ENCODE results near the gene CCHCR1. TPM values are rescaled to one million over a fixed set of nuclear protein-coding genes. Genes with fewer than 3 reads are reported as not detected.

The CCHCR1 gene
- polyA plus RNA-seq, 3 donors, result 2.2 to 8.4 (median 2.8) TPM

GRCh38 chr6:31120151-31120915 is 37.3 kb downstream of the CCHCR1 start, which contains the start of gene CDSN:
Gene CDSN, minus strand, starts transcription at chr6:31120446. Its CDS starts 27 bp downstream, at chr6:31120419.
- H3K4me2 ChIP-seq (replicated peaks; ENCODE audit: extremely low read depth, low read length, poor library complexity, severe bottlenecking), result no peak within 1 kb of the TSS
- Mint-ChIP-seq H3K4me1 (peaks cover 13% of the 10 kb centered on the region), H3K27ac (no peak within 1 kb of the TSS), H3K4me3 (no peak within 1 kb of the TSS), H3K9me3 (no peaks in the 10 kb centered on the region), H3K27me3 (ENCODE audit: low read depth in 3 of 3) (peaks cover 6 to 16% (median 9%) of the 10 kb centered on the region in 3 donors), H3K36me3 (no peaks in the 10 kb centered on the region)
- no peaks in the 10 kb centered on the region for H3K36me3 ChIP-seq (replicated peaks in 1 of 2; ENCODE audit: control insufficient read depth in 1 of 2, insufficient read depth in 2 of 2, low read length in 2 of 2)
- H3K4me1 ChIP-seq (ENCODE audit: control insufficient read depth in 1 of 2, insufficient read depth in 2 of 2, low read length in 2 of 2), result peaks cover 0 to 8% of the 10 kb centered on the region in 2 donors
- 58% methylated on average over 25 of the region's 26 CpGs for WGBS (ENCODE audit: insufficient coverage)
- intact Hi-C loops (cut with micrococcal nuclease), result no loop called here
- H3K27me3 ChIP-seq (ENCODE audit: control insufficient read depth in 2 of 2, insufficient read depth in 2 of 2, low read length in 2 of 2), result no peaks in the 10 kb centered on the region
- H3K9me3 ChIP-seq (replicated peaks in 1 of 2; ENCODE audit: control insufficient read depth in 1 of 2, insufficient read depth in 1 of 2, low read length in 2 of 2), result no peaks in the 10 kb centered on the region
- no peaks in the 10 kb centered on the region for H3K79me2 ChIP-seq (ENCODE audit: insufficient read depth, low read length)
- no peaks in the 10 kb centered on the region for H4K20me1 ChIP-seq (ENCODE audit: insufficient read depth, low read length)
- H3K27ac ChIP-seq (ENCODE audit: low read depth in 1 of 2, low read length in 2 of 2), result no peak within 1 kb of the TSS
- DNase-seq, result no peak
- H3K9ac ChIP-seq (ENCODE audit: insufficient read depth, low read length, poor library complexity, severe bottlenecking), result no peak within 1 kb of the TSS
- no peak within 1 kb of the TSS for H2AFZ ChIP-seq (ENCODE audit: insufficient read depth, low read depth, low read length, poor library complexity, severe bottlenecking)
- no peak within 1 kb of the TSS for H3K4me3 ChIP-seq (replicated peaks in 1 of 3; ENCODE audit: low read depth in 2 of 3, low read length in 3 of 3)
- TF ChIP-seq, protein P1, sequence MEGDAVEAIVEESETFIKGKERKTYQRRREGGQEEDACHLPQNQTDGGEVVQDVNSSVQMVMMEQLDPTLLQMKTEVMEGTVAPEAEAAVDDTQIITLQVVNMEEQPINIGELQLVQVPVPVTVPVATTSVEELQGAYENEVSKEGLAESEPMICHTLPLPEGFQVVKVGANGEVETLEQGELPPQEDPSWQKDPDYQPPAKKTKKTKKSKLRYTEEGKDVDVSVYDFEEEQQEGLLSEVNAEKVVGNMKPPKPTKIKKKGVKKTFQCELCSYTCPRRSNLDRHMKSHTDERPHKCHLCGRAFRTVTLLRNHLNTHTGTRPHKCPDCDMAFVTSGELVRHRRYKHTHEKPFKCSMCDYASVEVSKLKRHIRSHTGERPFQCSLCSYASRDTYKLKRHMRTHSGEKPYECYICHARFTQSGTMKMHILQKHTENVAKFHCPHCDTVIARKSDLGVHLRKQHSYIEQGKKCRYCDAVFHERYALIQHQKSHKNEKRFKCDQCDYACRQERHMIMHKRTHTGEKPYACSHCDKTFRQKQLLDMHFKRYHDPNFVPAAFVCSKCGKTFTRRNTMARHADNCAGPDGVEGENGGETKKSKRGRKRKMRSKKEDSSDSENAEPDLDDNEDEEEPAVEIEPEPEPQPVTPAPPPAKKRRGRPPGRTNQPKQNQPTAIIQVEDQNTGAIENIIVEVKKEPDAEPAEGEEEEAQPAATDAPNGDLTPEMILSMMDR (IDR thresholded peaks at IDR 0.05), result no peak

- H3K9me3 Mint-ChIP-seq, result peaks cover 0 to 1% (median 0%) of the 10 kb centered on the region in 7 donors
- TF ChIP-seq, protein P1 (IDR thresholded peaks at IDR 0.05), result no peak
- Histone ChIP-seq H3K9ac (ENCODE audit: insufficient read depth, low read length, poor library complexity, severe bottlenecking) (no peak overlapping the region), H3K27me3 (ENCODE audit: control insufficient read depth in 2 of 2, insufficient read depth in 2 of 2, low read length in 2 of 2) (no peaks in the 10 kb centered on the region), H2AFZ (ENCODE audit: insufficient read depth, low read depth, low read length, poor library complexity, severe bottlenecking) (no peak overlapping the region), H3K36me3 (replicated peaks in 1 of 2; ENCODE audit: control insufficient read depth in 1 of 2, insufficient read depth in 2 of 2, low read length in 2 of 2) (no peaks in the 10 kb centered on the region), H3K4me1 (ENCODE audit: control insufficient read depth in 1 of 2, insufficient read depth in 2 of 2, low read length in 2 of 2) (peaks cover 5 to 19% of the 10 kb centered on the region in 2 donors), H3K9me3 (replicated peaks in 1 of 2; ENCODE audit: control insufficient read depth in 1 of 2, insufficient read depth in 1 of 2, low read length in 2 of 2) (no peaks in the 10 kb centered on the region), H3K79me2 (ENCODE audit: insufficient read depth, low read length) (no peaks in the 10 kb centered on the region), H3K27ac (ENCODE audit: low read depth in 1 of 2, low read length in 2 of 2) (no peak overlapping the region), H3K4me2 (replicated peaks; ENCODE audit: extremely low read depth, low read length, poor library complexity, severe bottlenecking) (no peak overlapping the region), H3K4me3 (replicated peaks in 1 of 3; ENCODE audit: low read depth in 2 of 3, low read length in 3 of 3) (no peak overlapping the region), H4K20me1 (ENCODE audit: insufficient read depth, low read length) (no peaks in the 10 kb centered on the region)
- no peak for DNase-seq
- no peak overlapping the region for H3K27ac Mint-ChIP-seq
- WGBS (ENCODE audit: insufficient coverage), result 84% methylated on average over 5 of the region's 7 CpGs
- H3K36me3 Mint-ChIP-seq, result no peaks in the 10 kb centered on the region
- no peak overlapping the region for H3K4me3 Mint-ChIP-seq
- peaks cover 6 to 16% (median 11%) of the 10 kb centered on the region in 3 donors for H3K27me3 Mint-ChIP-seq (ENCODE audit: low read depth in 3 of 3)
- peaks cover 20% of the 10 kb centered on the region for H3K4me1 Mint-ChIP-seq
- intact Hi-C loops (cut with micrococcal nuclease), result no loop called here
Measured at GRCh38 chr6:31118178-31118577, 39.4 kb downstream of the CCHCR1 start.
